T-cell (primary cell): ENCODE measurements around the gene MIPEP. TPM values are rescaled to one million over a fixed set of nuclear protein-coding genes. Genes with fewer than 3 reads are reported as not detected.

Experiments
- ATAC-seq, 4 experiments: fragments of 200-7000 bp in 3 of 4; fragments of 150-1000 bp in 1 of 4; cut with Tn5 transposase; replicated peaks in 1 of 4; 1 replicate in 3 of 4; 2 replicates in 1 of 4; pipeline ENCODE4 v1.10.0; 2021; ENCODE audit warnings: moderate library complexity in 3 of 4, mild to moderate bottlenecking in 2 of 4, moderate number of reproducible peaks in 1 of 4
- CTCF ChIA-PET, 2 donors: fragments of 300-600 bp; sonication (Branson Sonifier 250); formaldehyde crosslinking; loops; one replicate each; lab custom pipeline; 2022; ENCODE audit warnings: antibody characterized with exemption in 2 of 2; lab: Charles Lee
- POLR2A ChIA-PET, 2 donors: fragments of 300-600 bp; sonication (Branson Sonifier 250); formaldehyde crosslinking; loops; one replicate each; lab custom pipeline; 2022; ENCODE audit warnings: antibody characterized with exemption in 2 of 2; lab: Charles Lee
- DNase-seq, 35 experiments: peaks; one replicate each; pipeline versions ENCODE4 v3.0.0 to v3.0.0-alpha.2; 2013 to 2023
- H3K27ac ChIP-seq: one replicate; pipeline ENCODE4 v1.5.1; 2013; ENCODE audit warnings: low read length
- H3K27me3 ChIP-seq, 2 experiments: replicated peaks in 1 of 2; 1 replicate in 1 of 2; 2 replicates in 1 of 2; pipeline versions ENCODE4 v1.6.1 to v1.7.0; 2013; ENCODE audit warnings: low read length in 1 of 2, mixed read lengths in 1 of 2; ENCODE audit not compliant: control insufficient read depth in 2 of 2, insufficient read depth in 2 of 2; ENCODE audit errors: extremely low read depth in 1 of 2
- H3K36me3 ChIP-seq, 2 donors: 1 replicate in 1 of 2; 2 replicates in 1 of 2; pipeline versions ENCODE4 v1.6.1 to v1.7.0; 2013; ENCODE audit warnings: low read length in 1 of 2; ENCODE audit not compliant: control insufficient read depth in 2 of 2, insufficient read depth in 1 of 2; ENCODE audit errors: extremely low read depth in 1 of 2
- H3K4me1 ChIP-seq, 2 experiments: 1 replicate in 1 of 2; 2 replicates in 1 of 2; pipeline versions ENCODE4 v1.6.1 to v1.7.0; 2013; ENCODE audit warnings: low read length in 2 of 2, mixed read lengths in 1 of 2; ENCODE audit not compliant: insufficient read depth in 2 of 2, control insufficient read depth in 1 of 2; ENCODE audit errors: extremely low read depth in 1 of 2
- H3K4me3 ChIP-seq, 2 donors: 1 replicate in 1 of 2; 2 replicates in 1 of 2; pipeline versions ENCODE4 v1.5.1 to v1.7.0; 2013; ENCODE audit warnings: mild to moderate bottlenecking in 2 of 2, low read length in 1 of 2, moderate library complexity in 1 of 2; ENCODE audit not compliant: control insufficient read depth in 1 of 2; ENCODE audit errors: extremely low read depth in 1 of 2
- H3K9me3 ChIP-seq: 2 replicates; pipeline ENCODE4 v1.7.0; 2013
- H3K27ac Mint-ChIP-seq, 2 donors: one replicate each; pipeline ENCODE4 v1.8.0; 2020 to 2021; ENCODE audit warnings: mild to moderate bottlenecking in 2 of 2, mixed read lengths in 2 of 2
- H3K27me3 Mint-ChIP-seq, 2 donors: one replicate each; pipeline ENCODE4 v1.8.0; 2021 to 2022; ENCODE audit warnings: mixed read lengths in 2 of 2
- H3K36me3 Mint-ChIP-seq: one replicate; pipeline ENCODE4 v1.8.0; 2021; ENCODE audit warnings: mixed read lengths
- H3K4me1 Mint-ChIP-seq, 3 donors: one replicate each; pipeline ENCODE4 v1.8.0; 2020 to 2022; ENCODE audit warnings: mixed read lengths in 3 of 3, mild to moderate bottlenecking in 1 of 3
- H3K4me3 Mint-ChIP-seq, 3 donors: one replicate each; pipeline ENCODE4 v1.8.0; 2020 to 2022; ENCODE audit warnings: mild to moderate bottlenecking in 3 of 3, mixed read lengths in 3 of 3, moderate library complexity in 3 of 3
- H3K9me3 Mint-ChIP-seq, 3 donors: one replicate each; pipeline ENCODE4 v1.8.0; 2020 to 2022; ENCODE audit warnings: mixed read lengths in 3 of 3
- WGBS: methylation state at CpG from one replicate; pipeline ENCODE4 v1.1.5; 2013; ENCODE audit warnings: missing lambda C conversion rate; ENCODE audit not compliant: insufficient coverage; 5-methylcytosine and 5-hydroxymethylcytosine counted together
- total RNA-seq, 35 experiments: library from RNA in 6 of 35; stranded (reverse) in 6 of 35; fragments of 120-200 nt in 1 of 35; gene quantifications; one replicate each; pipeline versions ENCODE4 v1.2.1 to v1.2.4 and lab custom pipeline; 2013 to 2026

MIPEP gene
- total RNA-seq, 5 donors from 2014 or later (not counting 1 experiment from before 2014, with no cell fraction given), result 6.3 to 13.8 (median 12.3) TPM

- H3K27me3 ChIP-seq, result no peaks in the 10 kb centered on the region
- CTCF ChIA-PET, result interaction anchor here in 1 of 2 donors (0.7 kb wide), 1 partner anchor 132 kb away, joined by 3 read pairs; no protein-coding TSS in a partner anchor
- Mint-ChIP-seq H3K4me1 (peaks cover 24 to 32% (median 31%) of the 10 kb centered on the region in 3 donors), H3K27me3 (no peaks in the 10 kb centered on the region), H3K27ac (peak overlapping the region; percentile 64 to 74), H3K9me3 (no peaks in the 10 kb centered on the region), H3K4me3 (peak overlapping the region in 2 of 3 donors; percentile 21 to 59), H3K36me3 (peaks cover 14% of the 10 kb centered on the region)
- no CpG with 5 or more reads among the region's 8 CpGs for WGBS
- H3K36me3 ChIP-seq, result no peaks in the 10 kb centered on the region
- H3K9me3 ChIP-seq, result no peaks in the 10 kb centered on the region
- POLR2A ChIA-PET, result no interaction called here
- H3K4me3 ChIP-seq, result no peak overlapping the region
- H3K4me1 ChIP-seq, result peaks cover 5 to 27% of the 10 kb centered on the region in 2 experiments
- no peak overlapping the region for H3K27ac ChIP-seq
- DNase-seq (peak in 7 of 35 experiments; percentile 1 to 66 (median 9)), ATAC-seq (peak; percentile 84 to 97 (median 92))
Observed at GRCh38 chr13:23743278-23744076, 145.7 kb downstream of the MIPEP start.

GRCh38 chr13:23741879-23742510 is 147.2 kb downstream of the MIPEP start:
- ChIA-PET CTCF (interaction anchor here in 1 of 2 donors (0.6 to 1.4 kb wide), 2 partner anchors 10 to 75 kb away, joined by 3 to 4 read pairs; no protein-coding TSS in a partner anchor), POLR2A (no interaction called here)
- no peak overlapping the region for H3K27ac Mint-ChIP-seq
- no peaks in the 10 kb centered on the region for H3K9me3 ChIP-seq
- H3K27ac ChIP-seq, result no peak overlapping the region
- peaks cover 5 to 26% of the 10 kb centered on the region in 2 experiments for H3K4me1 ChIP-seq
- DNase-seq, result no peak
- H3K4me1 Mint-ChIP-seq, result peaks cover 24 to 28% (median 28%) of the 10 kb centered on the region in 3 donors
- 90% methylated on average over 2 of the region's 4 CpGs for WGBS
- ATAC-seq, result no peak
- H3K4me3 Mint-ChIP-seq, result no peak overlapping the region
- H3K36me3 ChIP-seq, result peaks cover 0 to 3% of the 10 kb centered on the region in 2 donors
- H3K4me3 ChIP-seq, result no peak overlapping the region
- H3K36me3 Mint-ChIP-seq, result peaks cover 11% of the 10 kb centered on the region
- H3K9me3 Mint-ChIP-seq, result no peaks in the 10 kb centered on the region
- H3K27me3 Mint-ChIP-seq, result no peaks in the 10 kb centered on the region
- no peaks in the 10 kb centered on the region for H3K27me3 ChIP-seq

- no peak for ATAC-seq
- Mint-ChIP-seq H3K27me3 (no peaks in the 10 kb centered on the region), H3K4me3 (no peak overlapping the region), H3K27ac (no peak overlapping the region), H3K9me3 (no peaks in the 10 kb centered on the region), H3K36me3 (peaks cover 21% of the 10 kb centered on the region), H3K4me1 (peaks cover 24 to 28% (median 27%) of the 10 kb centered on the region in 3 donors)
- ChIA-PET CTCF (interaction anchor here in 1 of 2 donors (0.7 kb wide), 1 partner anchor 175 kb away, joined by 4 read pairs; no protein-coding TSS in a partner anchor), POLR2A (no interaction called here)
- Histone ChIP-seq H3K27me3 (no peaks in the 10 kb centered on the region), H3K4me3 (no peak overlapping the region), H3K4me1 (peaks cover 5 to 21% of the 10 kb centered on the region in 2 experiments), H3K36me3 (peaks cover 0 to 4% of the 10 kb centered on the region in 2 donors), H3K9me3 (no peaks in the 10 kb centered on the region), H3K27ac (no peak overlapping the region)
- 72% methylated on average over 2 of the region's 4 CpGs for WGBS
- no peak for DNase-seq
Observed at GRCh38 chr13:23740002-23740401, 149.2 kb downstream of the MIPEP start.

GRCh38 chr13:23739596-23739995 is 149.6 kb downstream of the MIPEP start:
- 67% methylated on average over 1 of the region's 3 CpGs for WGBS
- no peaks in the 10 kb centered on the region for H3K9me3 ChIP-seq
- H3K4me3 ChIP-seq, result no peak overlapping the region
- Mint-ChIP-seq H3K27me3 (no peaks in the 10 kb centered on the region), H3K36me3 (peaks cover 21% of the 10 kb centered on the region), H3K9me3 (no peaks in the 10 kb centered on the region), H3K4me1 (peaks cover 24% of the 10 kb centered on the region in 3 donors), H3K4me3 (no peak overlapping the region), H3K27ac (no peak overlapping the region)
- POLR2A ChIA-PET, result no interaction called here
- DNase-seq (no peak), ATAC-seq (no peak)
- H3K27ac ChIP-seq, result no peak overlapping the region
- CTCF ChIA-PET, result no interaction called here
- H3K4me1 ChIP-seq, result peaks cover 5 to 21% of the 10 kb centered on the region in 2 experiments
- peaks cover 0 to 4% of the 10 kb centered on the region in 2 donors for H3K36me3 ChIP-seq
- H3K27me3 ChIP-seq, result no peaks in the 10 kb centered on the region

- H3K9me3 Mint-ChIP-seq, result peaks cover 0 to 4% (median 0%) of the 10 kb centered on the region in 3 donors
- H3K4me1 ChIP-seq, result no peaks in the 10 kb centered on the region
Observed at GRCh38 chr13:23736541-23736940, 152.7 kb downstream of the MIPEP start.

GRCh38 chr13:23735329-23735728 is 153.9 kb downstream of the MIPEP start:
- CTCF ChIA-PET, result no interaction called here
- Histone ChIP-seq H3K4me3 (no peak overlapping the region), H3K27me3 (no peaks in the 10 kb centered on the region), H3K4me1 (no peaks in the 10 kb centered on the region), H3K36me3 (peaks cover 0 to 4% of the 10 kb centered on the region in 2 donors), H3K27ac (no peak overlapping the region), H3K9me3 (no peaks in the 10 kb centered on the region)
- no peak for ATAC-seq
- no peaks in the 10 kb centered on the region for H3K27me3 Mint-ChIP-seq
- POLR2A ChIA-PET, result no interaction called here
- H3K36me3 Mint-ChIP-seq, result peaks cover 32% of the 10 kb centered on the region
- no peak for DNase-seq
- no peak overlapping the region for H3K27ac Mint-ChIP-seq
- no peaks in the 10 kb centered on the region for H3K4me1 Mint-ChIP-seq
- WGBS, result 43% methylated on average over 1 of the region's 2 CpGs
- H3K9me3 Mint-ChIP-seq, result peaks cover 0 to 4% (median 0%) of the 10 kb centered on the region in 3 donors
- no peak overlapping the region for H3K4me3 Mint-ChIP-seq

More at GRCh38 chr13:23736541-23736940, 152.7 kb downstream of the MIPEP start:
- CTCF ChIA-PET, result no interaction called here
- ATAC-seq, result no peak
- POLR2A ChIA-PET, result no interaction called here
- no peak for DNase-seq
- no peak overlapping the region for H3K27ac Mint-ChIP-seq
- Histone ChIP-seq H3K36me3 (peaks cover 0 to 4% of the 10 kb centered on the region in 2 donors), H3K27me3 (no peaks in the 10 kb centered on the region), H3K27ac (no peak overlapping the region), H3K9me3 (no peaks in the 10 kb centered on the region), H3K4me3 (no peak overlapping the region)
- 100% methylated on average over 1 of the region's 5 CpGs for WGBS
- H3K4me3 Mint-ChIP-seq, result no peak overlapping the region
- no peaks in the 10 kb centered on the region for H3K4me1 Mint-ChIP-seq
- no peaks in the 10 kb centered on the region for H3K27me3 Mint-ChIP-seq
- H3K36me3 Mint-ChIP-seq, result peaks cover 35% of the 10 kb centered on the region
